KOPT-K1 (cell line): ENCODE measurements around the gene ATP5MK.

Experiments used
- H3K27ac ChIP-seq: fragments of 200-600 bp; sonication (generic); 2 replicates; pipeline ENCODE4 v1.5.1; 2016; ENCODE audit warnings: antibody characterized with exemption, mild to moderate bottlenecking, low read depth, low read length; ENCODE audit not compliant: poor library complexity, severe bottlenecking
- H3K36me3 ChIP-seq: fragments of 200-600 bp; sonication (generic); 2 replicates; pipeline ENCODE4 v1.5.1; 2017; ENCODE audit warnings: antibody characterized with exemption, mild to moderate bottlenecking, low read length, moderate library complexity; ENCODE audit not compliant: insufficient read depth
- H3K9me3 ChIP-seq: fragments of 200-600 bp; sonication (generic); 2 replicates; pipeline ENCODE4 v1.5.1; 2017; ENCODE audit warnings: antibody characterized with exemption, low read length, mild to moderate bottlenecking; ENCODE audit not compliant: insufficient read depth, poor library complexity, severe bottlenecking

Gene ATP5MK

GRCh38 chr10:103396067-103396788 is at the start of gene ATP5MK, which contains the start of gene PDCD11:
Gene ATP5MK (minus strand): TSS chr10:103396475. CDS start chr10:103392457, 4,018 bp downstream.
Gene PDCD11 (plus strand): TSS chr10:103396626. CDS start chr10:103398427, 1,801 bp downstream.
- Histone ChIP-seq H3K27ac (peak within 1 kb of the TSS; percentile 71), H3K36me3 (peaks cover 62% of the 10 kb centered on the region), H3K9me3 (no peaks in the 10 kb centered on the region)

- Histone ChIP-seq H3K9me3 (no peaks in the 10 kb centered on the region), H3K27ac (no peak overlapping the region), H3K36me3 (peaks cover 99% of the 10 kb centered on the region)
Observed at GRCh38 chr10:103445366-103445765, 49.1 kb upstream of the ATP5MK start.

GRCh38 chr10:103444478-103444877 is 48.2 kb upstream of the ATP5MK start:
- Histone ChIP-seq H3K27ac (no peak overlapping the region), H3K9me3 (no peaks in the 10 kb centered on the region), H3K36me3 (peaks cover 99% of the 10 kb centered on the region)

- H3K27ac ChIP-seq = no peak overlapping the region
- no peaks in the 10 kb centered on the region for H3K9me3 ChIP-seq
- H3K36me3 ChIP-seq = peaks cover 99% of the 10 kb centered on the region
Observed at GRCh38 chr10:103443475-103444185, 47.4 kb upstream of the ATP5MK start.

GRCh38 chr10:103442031-103442461 is 45.8 kb upstream of the ATP5MK start:
- H3K9me3 ChIP-seq = no peaks in the 10 kb centered on the region
- no peak overlapping the region for H3K27ac ChIP-seq
- peaks cover 98% of the 10 kb centered on the region for H3K36me3 ChIP-seq

GRCh38 chr10:103441611-103442010 is 45.3 kb upstream of the ATP5MK start:
- H3K27ac ChIP-seq = no peak overlapping the region
- no peaks in the 10 kb centered on the region for H3K9me3 ChIP-seq
- peaks cover 98% of the 10 kb centered on the region for H3K36me3 ChIP-seq

GRCh38 chr10:103441206-103441605 is 44.9 kb upstream of the ATP5MK start:
- Histone ChIP-seq H3K9me3 (no peaks in the 10 kb centered on the region), H3K36me3 (peaks cover 98% of the 10 kb centered on the region), H3K27ac (no peak overlapping the region)

GRCh38 chr10:103440416-103440815 is 44.1 kb upstream of the ATP5MK start:
- H3K27ac ChIP-seq = no peak overlapping the region
- H3K9me3 ChIP-seq = no peaks in the 10 kb centered on the region
- peaks cover 98% of the 10 kb centered on the region for H3K36me3 ChIP-seq

GRCh38 chr10:103439776-103440175 is 43.5 kb upstream of the ATP5MK start:
- no peaks in the 10 kb centered on the region for H3K9me3 ChIP-seq
- H3K27ac ChIP-seq = no peak overlapping the region
- peaks cover 97% of the 10 kb centered on the region for H3K36me3 ChIP-seq

- H3K36me3 ChIP-seq = peaks cover 86% of the 10 kb centered on the region
Observed at GRCh38 chr10:103433858-103434257, 37.6 kb upstream of the ATP5MK start.

GRCh38 chr10:103431902-103432301 is 35.6 kb upstream of the ATP5MK start:
- Histone ChIP-seq H3K27ac (no peak overlapping the region), H3K9me3 (no peaks in the 10 kb centered on the region), H3K36me3 (peaks cover 88% of the 10 kb centered on the region)

More at GRCh38 chr10:103433858-103434257, 37.6 kb upstream of the ATP5MK start:
- H3K9me3 ChIP-seq = no peaks in the 10 kb centered on the region
- no peak overlapping the region for H3K27ac ChIP-seq

- H3K27ac ChIP-seq = peak overlapping the region; percentile 55
- H3K36me3 ChIP-seq = peaks cover 88% of the 10 kb centered on the region
- H3K9me3 ChIP-seq = no peaks in the 10 kb centered on the region
Observed at GRCh38 chr10:103429647-103430046, 33.4 kb upstream of the ATP5MK start.

- no peaks in the 10 kb centered on the region for H3K9me3 ChIP-seq
- H3K27ac ChIP-seq = peak overlapping the region; percentile 55
- H3K36me3 ChIP-seq = peaks cover 88% of the 10 kb centered on the region
Observed at GRCh38 chr10:103428989-103429643, 32.8 kb upstream of the ATP5MK start.

GRCh38 chr10:103427866-103428265 is 31.6 kb upstream of the ATP5MK start:
- H3K27ac ChIP-seq = no peak overlapping the region
- no peaks in the 10 kb centered on the region for H3K9me3 ChIP-seq
- peaks cover 88% of the 10 kb centered on the region for H3K36me3 ChIP-seq

- Histone ChIP-seq H3K9me3 (no peaks in the 10 kb centered on the region), H3K27ac (no peak overlapping the region), H3K36me3 (peaks cover 96% of the 10 kb centered on the region)
Observed at GRCh38 chr10:103423748-103424147, 27.5 kb upstream of the ATP5MK start.
